Dedifferentiated amniotic fluid mesenchymal stem cell (primary cell): ENCODE results near the gene AHCYL2.
"Not testable (repeated sequence)": the region's sequence is repeated elsewhere in the genome, so short reads cannot be mapped to it uniquely, and the experiment has no call there.

Experiments used
- DNase-seq: peaks from one replicate; pipeline ENCODE4 v3.0.0-alpha.2; 2016; ENCODE audit errors: extremely low spot score

Gene AHCYL2

GRCh38 chr7:129292861-129293260 lies 68.0 kb downstream of the AHCYL2 start:
- DNase-seq: no peak

GRCh38 chr7:129295015-129295423 lies 70.2 kb downstream of the AHCYL2 start:
- peak; percentile 91 for DNase-seq

GRCh38 chr7:129298268-129298893 lies 73.6 kb downstream of the AHCYL2 start:
- DNase-seq: peak; percentile 26

- DNase-seq: no peak
Observed at GRCh38 chr7:129299889-129300288, 75.1 kb downstream of the AHCYL2 start.

GRCh38 chr7:129300299-129300698 lies 75.5 kb downstream of the AHCYL2 start:
- not testable (repeated sequence) for DNase-seq

- no peak for DNase-seq
Observed at GRCh38 chr7:129307592-129307991, 82.8 kb downstream of the AHCYL2 start.

- no peak for DNase-seq
Observed at GRCh38 chr7:129308047-129308446, 83.2 kb downstream of the AHCYL2 start.

- no peak for DNase-seq
Observed at GRCh38 chr7:129311429-129311828, 86.6 kb downstream of the AHCYL2 start.

GRCh38 chr7:129313282-129313681 lies 88.5 kb downstream of the AHCYL2 start:
- DNase-seq: no peak

- no peak for DNase-seq
Observed at GRCh38 chr7:129315960-129316359, 91.1 kb downstream of the AHCYL2 start.

- DNase-seq: no peak
Observed at GRCh38 chr7:129317450-129317849, 92.6 kb downstream of the AHCYL2 start.

GRCh38 chr7:129327076-129327475 lies 102.2 kb downstream of the AHCYL2 start:
- no peak for DNase-seq

GRCh38 chr7:129332254-129333035 lies 107.6 kb downstream of the AHCYL2 start:
- DNase-seq: peak; percentile 54

- no peak for DNase-seq
Observed at GRCh38 chr7:129334473-129334872, 109.6 kb downstream of the AHCYL2 start.

GRCh38 chr7:129338450-129338849 lies 113.6 kb downstream of the AHCYL2 start:
- DNase-seq: no peak

GRCh38 chr7:129341212-129341611 lies 116.4 kb downstream of the AHCYL2 start:
- DNase-seq: no peak

- no peak for DNase-seq
Observed at GRCh38 chr7:129341816-129342806, 117.3 kb downstream of the AHCYL2 start.

- DNase-seq: peak; percentile 79
Observed at GRCh38 chr7:129343099-129343700, 118.4 kb downstream of the AHCYL2 start.

GRCh38 chr7:129347330-129347729 lies 122.5 kb downstream of the AHCYL2 start:
- DNase-seq: no peak

- no peak for DNase-seq
Observed at GRCh38 chr7:129348023-129348740, 123.4 kb downstream of the AHCYL2 start.

- peak; percentile 38 for DNase-seq
Observed at GRCh38 chr7:129351320-129351719, 126.5 kb downstream of the AHCYL2 start.
